NCI-H187 (cell line): ENCODE measurements around the gene CORO2B.

Experiments
- DNase-seq, 2 experiments: peaks; one replicate each; lab custom pipeline; 2025; lab: John Stamatoyannopoulos, UW

The CORO2B gene

GRCh38 chr15:68574046-68574445 is 4.7 kb upstream of the CORO2B start:
- DNase-seq = no peak

GRCh38 chr15:68574629-68575028 is 4.2 kb upstream of the CORO2B start:
- DNase-seq = no peak

- DNase-seq = no peak
These were observed 2.4 kb upstream of the CORO2B start for GRCh38 chr15:68576235-68576892.

GRCh38 chr15:68578175-68578979 is 416 bp upstream of the CORO2B start:
- no peak for DNase-seq

- DNase-seq = no peak
These were observed 1.5 kb downstream of the CORO2B start for GRCh38 chr15:68580026-68580882.

GRCh38 chr15:68580883-68581155 is 2.0 kb downstream of the CORO2B start:
- no peak for DNase-seq

GRCh38 chr15:68581725-68582124 is 2.9 kb downstream of the CORO2B start:
- DNase-seq = no peak

- no peak for DNase-seq
These were observed 3.4 kb downstream of the CORO2B start for GRCh38 chr15:68582236-68582635.

GRCh38 chr15:68582864-68583263 is 4.1 kb downstream of the CORO2B start:
- no peak for DNase-seq

GRCh38 chr15:68583321-68583720 is 4.5 kb downstream of the CORO2B start:
- DNase-seq = no peak

- DNase-seq = no peak
These were observed 5.4 kb downstream of the CORO2B start for GRCh38 chr15:68583936-68584755.

- DNase-seq = no peak
These were observed 6.2 kb downstream of the CORO2B start for GRCh38 chr15:68584756-68585573.

- no peak for DNase-seq
These were observed 6.9 kb downstream of the CORO2B start for GRCh38 chr15:68585574-68586273.

- DNase-seq = no peak
These were observed 7.6 kb downstream of the CORO2B start for GRCh38 chr15:68586274-68586961.

- no peak for DNase-seq
These were observed 9.1 kb downstream of the CORO2B start for GRCh38 chr15:68587769-68588385.

- no peak for DNase-seq
These were observed 10.3 kb downstream of the CORO2B start for GRCh38 chr15:68589053-68589452.

- DNase-seq = no peak
These were observed 11.3 kb downstream of the CORO2B start for GRCh38 chr15:68589783-68590710.

GRCh38 chr15:68590721-68591389 is 12.1 kb downstream of the CORO2B start:
- no peak for DNase-seq
